A549 treated with CpdA at 1 μM for 4 hours (cell line): ENCODE results near the gene CORO1C. TPM values are rescaled to one million over a fixed set of nuclear protein-coding genes. Genes with fewer than 3 reads are reported as not detected.

Source experiments
- total RNA-seq: library from RNA; stranded (reverse); fragments of 200-300 nt; extraction: Qiagen RNA extraction; gene quantifications from 5 replicates; pipeline ENCODE4 v1.2.3, GENCODE V29; 2022; ENCODE audit warnings: low read depth

The CORO1C gene
- total RNA-seq: 172 to 211 TPM (median 193 TPM) in 5 replicates

DNA sequence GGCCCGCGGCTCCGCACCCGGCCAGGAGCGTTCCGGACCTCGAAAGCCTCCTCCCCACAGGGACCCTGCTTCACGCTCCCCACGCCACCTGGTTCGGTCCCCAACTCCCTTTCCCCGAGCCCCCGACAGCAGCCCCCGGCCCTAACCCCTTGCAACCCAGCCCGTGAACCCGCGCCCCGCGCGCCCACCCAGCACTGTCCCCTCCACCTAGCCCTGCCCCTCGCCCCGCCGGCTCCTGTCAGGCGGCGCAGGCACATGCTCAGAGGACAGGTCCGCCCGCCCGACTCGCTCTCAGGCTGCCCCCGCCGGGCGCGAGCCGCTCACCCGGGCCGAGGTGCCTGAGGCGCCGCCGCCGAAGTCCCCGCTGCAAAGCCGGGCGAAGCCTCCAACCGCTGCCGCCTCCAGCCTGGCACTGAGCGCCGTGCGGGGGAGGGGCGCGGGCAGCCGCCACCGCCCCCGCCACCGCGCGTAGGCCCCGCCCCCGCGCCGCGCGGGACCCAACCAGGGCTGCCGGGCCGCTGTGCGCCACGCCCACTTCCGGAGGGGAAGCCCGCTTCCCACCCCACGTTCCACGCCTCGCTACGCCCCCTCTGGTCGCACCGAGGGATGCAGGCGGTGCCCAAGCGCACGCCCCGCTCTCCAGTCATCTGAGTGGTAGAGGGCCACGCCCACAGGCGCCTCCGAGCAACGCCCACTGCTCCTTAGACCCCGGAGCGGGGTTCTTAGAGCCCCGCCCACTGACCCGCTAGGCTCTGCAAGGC lies at the start of gene CORO1C:
Gene CORO1C, minus strand, starts transcription at position 414 of the 761 bp plus-strand sequence. CDS start 30,200 bp downstream, outside the sequence.

DNA sequence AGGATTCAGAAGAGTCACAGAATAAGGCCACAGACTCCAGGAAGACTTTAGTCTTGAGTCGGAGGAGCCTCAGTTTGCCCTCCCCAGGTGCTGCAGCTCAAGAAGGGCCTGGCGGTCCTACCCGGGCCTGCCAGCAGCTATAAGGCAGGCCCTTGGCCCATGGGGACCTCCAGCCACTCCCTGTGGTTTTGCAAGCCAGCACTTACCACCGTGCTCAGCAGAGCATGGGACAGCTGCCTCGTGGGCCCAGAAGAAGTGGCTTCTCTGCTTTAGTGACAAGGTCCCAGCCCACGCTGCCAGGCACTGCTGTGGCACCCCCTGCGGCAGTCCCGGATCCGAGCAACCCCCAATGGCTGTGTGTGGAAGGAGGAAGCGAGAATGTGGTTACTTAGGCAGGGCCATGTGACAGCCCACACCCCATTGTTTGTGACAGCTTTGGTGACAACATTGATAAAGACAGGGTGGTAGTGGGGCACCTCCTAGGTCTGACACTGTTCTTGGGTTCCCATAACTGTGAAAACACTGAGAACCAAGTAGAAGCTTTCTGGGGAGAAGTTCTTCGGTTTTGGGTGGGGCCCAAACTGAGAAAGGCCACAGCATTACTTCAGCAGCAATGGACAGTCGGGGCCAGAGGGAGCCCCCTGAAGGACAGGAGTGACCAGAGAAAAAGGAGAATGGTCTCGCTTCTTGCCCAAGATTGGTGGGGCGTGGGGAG lies 97.6 kb downstream of the CORO1C start, which contains the start of gene SELPLG:
Gene SELPLG, minus strand, starts transcription at position 361 of the 715 bp plus-strand sequence. CDS start 9,587 bp downstream, outside the sequence.

DNA sequence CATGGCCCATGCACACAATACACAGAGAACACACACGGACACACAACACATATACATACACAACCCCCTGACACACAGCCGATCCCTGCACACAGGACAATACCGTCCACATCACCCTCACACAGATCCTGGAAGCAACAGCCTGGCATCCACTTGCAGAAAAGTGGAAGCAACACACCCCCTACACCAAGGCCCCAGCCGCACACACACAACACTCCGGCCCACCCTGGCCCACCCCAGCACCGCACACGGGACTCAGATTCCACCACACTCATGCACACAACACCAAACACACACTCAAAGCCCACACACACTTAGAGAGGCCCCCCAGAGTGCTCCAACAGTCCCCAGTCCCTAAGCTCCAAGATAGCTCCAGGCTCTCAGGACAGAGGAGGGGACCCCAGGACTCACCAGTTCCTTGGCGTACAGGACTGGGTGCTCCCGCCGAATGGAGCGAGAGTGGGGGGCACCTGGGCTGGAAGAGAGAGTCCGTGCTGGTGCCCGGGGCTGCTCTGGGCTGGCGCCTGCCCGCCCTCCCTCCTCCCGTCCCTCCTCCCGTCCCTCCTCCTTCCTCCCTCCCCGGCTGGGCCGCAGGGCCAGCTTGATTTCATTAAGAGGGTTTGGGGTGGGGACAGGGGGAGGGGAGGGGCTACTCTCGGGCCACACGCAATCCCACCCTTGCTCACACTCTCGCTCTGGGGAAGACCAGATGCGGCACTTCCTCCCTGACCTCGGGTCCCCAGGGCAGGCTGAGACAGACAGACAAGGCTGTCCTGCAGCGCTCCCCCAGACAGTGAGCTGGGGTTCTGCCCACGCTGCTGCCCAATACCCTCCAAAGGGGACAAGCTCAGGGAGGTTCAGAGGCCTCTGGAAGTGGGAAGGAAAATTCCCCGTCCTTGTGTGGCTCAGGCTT lies 133.5 kb downstream of the CORO1C start, which contains the start of gene TMEM119:
Gene TMEM119, minus strand, starts transcription at position 526 of the 913 bp plus-strand sequence. CDS start 5,701 bp downstream, outside the sequence.

Other genes with a start within 250 kb of the CORO1C start
- 3.6 to 4.2 TPM (median 4.0 TPM) in 5 replicates for gene FICD, start 216.2 kb downstream of the CORO1C start, total RNA-seq
- gene SART3, start 170.3 kb downstream of the CORO1C start, total RNA-seq: 41.3 to 50.5 TPM (median 42.2 TPM) in 5 replicates
- gene ISCU, start 168.9 kb downstream of the CORO1C start, total RNA-seq: 87.7 to 117 TPM (median 96.6 TPM) in 5 replicates
- 0.07 to 0.18 TPM (median 0.10 TPM) in 3 of 5 replicates, not detected in the others for gene TMEM119, start 133.4 kb downstream of the CORO1C start, total RNA-seq
- 0.44 to 1.1 TPM (median 1.0 TPM) in 5 replicates for gene SELPLG, start 97.6 kb downstream of the CORO1C start, total RNA-seq
- gene SSH1, start 126.1 kb upstream of the CORO1C start, total RNA-seq: 16.3 to 26.4 TPM (median 19.0 TPM) in 5 replicates
- not detected in 5 replicates for gene DAO, start 148.6 kb upstream of the CORO1C start, total RNA-seq